DOHH2 (cell line): ENCODE results near the gene FILIP1L.

Experiments
- H3F3A ChIP-seq: fragments of 200-600 bp; sonication (generic), shearing (Covaris generic); 2 replicates; pipeline ENCODE4 v1.6.0; 2016; ENCODE audit warnings: antibody characterized with exemption, mild to moderate bottlenecking; ENCODE audit not compliant: control insufficient read depth, insufficient read depth
- H3K27ac ChIP-seq: fragments of 200-600 bp; sonication (generic); 2 replicates; pipeline ENCODE4 v1.5.1; 2014; ENCODE audit warnings: low read depth, mild to moderate bottlenecking, low read length, moderate library complexity
- H3K27me3 ChIP-seq: fragments of 200-600 bp; sonication (generic); 2 replicates; pipeline ENCODE4 v1.6.1; 2014; ENCODE audit warnings: mild to moderate bottlenecking, low read length, mixed read lengths; ENCODE audit not compliant: control insufficient read depth
- H3K36me3 ChIP-seq: fragments of 200-600 bp; sonication (generic); 2 replicates; pipeline ENCODE4 v1.6.1; 2014; ENCODE audit warnings: mild to moderate bottlenecking, low read length, moderate library complexity, mixed read lengths; ENCODE audit not compliant: control insufficient read depth
- H3K4me1 ChIP-seq: fragments of 200-600 bp; sonication (generic); 2 replicates; pipeline ENCODE4 v1.6.1; 2014; ENCODE audit warnings: mild to moderate bottlenecking, low read length, mixed read lengths; ENCODE audit not compliant: control insufficient read depth
- H3K4me2 ChIP-seq: fragments of 200-600 bp; sonication (generic); 2 replicates; pipeline ENCODE4 v1.6.0; 2014; ENCODE audit warnings: mild to moderate bottlenecking, low read length, moderate library complexity
- H3K4me3 ChIP-seq: fragments of 200-600 bp; sonication (generic); 2 replicates; pipeline ENCODE4 v1.5.1; 2014; ENCODE audit warnings: mild to moderate bottlenecking, low read length, mixed read lengths
- H3K79me2 ChIP-seq: fragments of 200-600 bp; sonication (generic); 2 replicates; pipeline ENCODE4 v1.6.1; 2014; ENCODE audit warnings: mild to moderate bottlenecking, low read length, mixed read lengths; ENCODE audit not compliant: control insufficient read depth
- H3K9me2 ChIP-seq: fragments of 200-600 bp; sonication (generic); replicated peaks from 2 replicates; pipeline ENCODE4 v1.6.1; 2014; ENCODE audit warnings: mild to moderate bottlenecking, low read length, mixed read lengths; ENCODE audit not compliant: control insufficient read depth
- H3K9me3 ChIP-seq: fragments of 200-600 bp; sonication (generic); 2 replicates; pipeline ENCODE4 v1.6.1; 2014; ENCODE audit warnings: antibody characterized with exemption, low read length, mixed read lengths; ENCODE audit not compliant: control insufficient read depth, insufficient read depth
- H4K20me1 ChIP-seq: fragments of 200-600 bp; sonication (generic); 2 replicates; pipeline ENCODE4 v1.6.0; 2014; ENCODE audit warnings: low read depth, mild to moderate bottlenecking, antibody characterized with exemption, low read length, moderate library complexity; ENCODE audit not compliant: control insufficient read depth, insufficient read depth
- EZH2phosphoT487 ChIP-seq: fragments of 200-600 bp; sonication (generic); IDR thresholded peaks from 2 replicates; pipeline ENCODE4 v1.6.1; 2017; ENCODE audit warnings: borderline replicate concordance, mild to moderate bottlenecking, antibody characterized with exemption, low read length, moderate library complexity, mixed read lengths
- TF ChIP-seq, protein P1 (sequence below): fragments of 200-600 bp; sonication (generic); IDR thresholded peaks from one replicate; pipeline ENCODE4 v1.5.1; 2014; ENCODE audit warnings: antibody characterized with exemption, mild to moderate bottlenecking, low read depth, low read length; ENCODE audit not compliant: poor library complexity, severe bottlenecking

The FILIP1L gene

GRCh38 chr3:100140976-100141375, 26.7 kb upstream of the FILIP1L start:
- Histone ChIP-seq H3K4me2 (no peak overlapping the region), H3K27ac (no peak overlapping the region), H3F3A (no peaks in the 10 kb centered on the region), H3K4me3 (no peak overlapping the region), H3K79me2 (no peaks in the 10 kb centered on the region), H3K9me2 (no peaks in the 10 kb centered on the region), H3K27me3 (no peaks in the 10 kb centered on the region), H3K9me3 (0 out of 2 replicates have a peak, but pooled peaks cover 3% of the 10 kb centered on the region), H3K36me3 (no peaks in the 10 kb centered on the region; the same call in 1 of the 2 replicates), H3K4me1 (no peaks in the 10 kb centered on the region), H4K20me1 (no peaks in the 10 kb centered on the region)
- TF ChIP-seq, protein P1, sequence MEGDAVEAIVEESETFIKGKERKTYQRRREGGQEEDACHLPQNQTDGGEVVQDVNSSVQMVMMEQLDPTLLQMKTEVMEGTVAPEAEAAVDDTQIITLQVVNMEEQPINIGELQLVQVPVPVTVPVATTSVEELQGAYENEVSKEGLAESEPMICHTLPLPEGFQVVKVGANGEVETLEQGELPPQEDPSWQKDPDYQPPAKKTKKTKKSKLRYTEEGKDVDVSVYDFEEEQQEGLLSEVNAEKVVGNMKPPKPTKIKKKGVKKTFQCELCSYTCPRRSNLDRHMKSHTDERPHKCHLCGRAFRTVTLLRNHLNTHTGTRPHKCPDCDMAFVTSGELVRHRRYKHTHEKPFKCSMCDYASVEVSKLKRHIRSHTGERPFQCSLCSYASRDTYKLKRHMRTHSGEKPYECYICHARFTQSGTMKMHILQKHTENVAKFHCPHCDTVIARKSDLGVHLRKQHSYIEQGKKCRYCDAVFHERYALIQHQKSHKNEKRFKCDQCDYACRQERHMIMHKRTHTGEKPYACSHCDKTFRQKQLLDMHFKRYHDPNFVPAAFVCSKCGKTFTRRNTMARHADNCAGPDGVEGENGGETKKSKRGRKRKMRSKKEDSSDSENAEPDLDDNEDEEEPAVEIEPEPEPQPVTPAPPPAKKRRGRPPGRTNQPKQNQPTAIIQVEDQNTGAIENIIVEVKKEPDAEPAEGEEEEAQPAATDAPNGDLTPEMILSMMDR: no peak
- no peak for TF ChIP-seq EZH2phosphoT487

DNA sequence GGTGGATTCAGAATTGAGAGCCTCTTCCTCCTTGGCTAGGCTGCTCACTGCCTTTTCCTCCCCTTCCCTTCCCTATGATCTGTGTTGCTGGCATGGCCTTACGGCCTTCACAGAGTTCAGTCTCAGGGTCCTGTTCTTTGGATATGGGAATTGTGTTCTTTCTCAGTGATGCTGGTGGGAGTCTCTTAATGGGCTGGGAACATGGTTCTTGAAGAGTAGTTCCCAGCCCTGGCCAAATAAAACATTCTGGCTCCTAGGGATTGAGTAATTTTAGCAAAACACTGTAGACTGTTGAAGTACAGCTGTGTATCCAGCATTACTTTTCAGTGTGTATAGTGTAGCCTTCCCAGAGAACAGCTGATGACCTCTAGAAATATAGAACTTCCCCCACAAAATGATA, 22.6 kb upstream of the FILIP1L start:
- H3K4me3 ChIP-seq: no peak overlapping the region
- no peaks in the 10 kb centered on the region for H3K27me3 ChIP-seq
- TF ChIP-seq, protein P1: no peak
- no peak for TF ChIP-seq EZH2phosphoT487
- no peaks in the 10 kb centered on the region for H3K9me3 ChIP-seq
- no peaks in the 10 kb centered on the region; the same call in 1 of the 2 replicates for H3K36me3 ChIP-seq
- no peak overlapping the region for H3K4me2 ChIP-seq
- H3K27ac ChIP-seq: no peak overlapping the region
- no peaks in the 10 kb centered on the region for H3F3A ChIP-seq
- H3K79me2 ChIP-seq: no peaks in the 10 kb centered on the region
- no peaks in the 10 kb centered on the region for H3K4me1 ChIP-seq
- no peaks in the 10 kb centered on the region for H3K9me2 ChIP-seq
- no peaks in the 10 kb centered on the region for H4K20me1 ChIP-seq

DNA sequence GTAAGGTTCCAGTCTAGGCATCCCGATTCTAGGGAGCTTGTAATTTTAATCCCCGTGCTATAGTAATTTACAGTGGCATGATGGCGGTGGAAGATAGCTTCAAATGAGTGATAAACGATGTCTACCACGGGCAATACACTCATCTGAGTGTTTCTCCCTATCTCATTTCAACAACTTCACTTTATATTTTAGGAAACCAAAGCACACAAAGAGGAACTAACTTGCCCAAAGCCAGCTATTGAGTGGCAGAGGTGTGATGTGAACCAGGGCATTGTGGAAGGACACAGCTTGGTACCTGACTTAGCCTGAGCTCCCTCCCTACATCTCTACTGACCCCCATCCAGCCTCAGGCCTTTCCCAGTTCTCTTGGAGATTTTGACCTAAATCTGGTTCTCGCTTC, 16.9 kb upstream of the FILIP1L start:
- Histone ChIP-seq H3K4me3 (no peak overlapping the region), H3K27me3 (no peaks in the 10 kb centered on the region), H4K20me1 (no peaks in the 10 kb centered on the region), H3K36me3 (no peaks in the 10 kb centered on the region), H3F3A (no peaks in the 10 kb centered on the region), H3K4me1 (no peaks in the 10 kb centered on the region), H3K79me2 (no peaks in the 10 kb centered on the region), H3K4me2 (no peak overlapping the region), H3K9me3 (no peaks in the 10 kb centered on the region), H3K9me2 (no peaks in the 10 kb centered on the region), H3K27ac (no peak overlapping the region)
- TF ChIP-seq EZH2phosphoT487: no peak

DNA sequence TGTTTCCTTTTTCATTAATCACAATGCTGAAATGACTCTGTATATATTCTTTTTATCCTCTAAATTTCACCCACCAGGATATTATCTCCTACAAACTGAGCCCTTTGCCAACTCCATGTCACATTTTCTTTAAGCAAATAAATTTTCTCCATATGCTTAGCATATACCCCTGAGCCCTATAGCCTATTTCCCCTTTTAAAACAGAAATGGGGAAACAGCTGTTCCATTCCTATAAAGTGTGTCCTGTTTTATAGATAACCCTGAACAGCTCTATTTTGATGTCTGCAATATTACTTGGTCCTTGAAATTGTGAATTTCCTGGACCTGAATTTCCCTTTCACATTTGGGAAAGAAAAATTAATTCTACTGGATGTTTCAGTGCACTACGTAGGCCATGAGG, 15.6 kb upstream of the FILIP1L start:
- no peaks in the 10 kb centered on the region for H3K79me2 ChIP-seq
- no peaks in the 10 kb centered on the region for H3K27me3 ChIP-seq
- H3K27ac ChIP-seq: no peak overlapping the region
- no peaks in the 10 kb centered on the region for H3K36me3 ChIP-seq
- TF ChIP-seq EZH2phosphoT487: no peak
- TF ChIP-seq, protein P1: no peak
- H3K4me2 ChIP-seq: no peak overlapping the region
- H3K4me3 ChIP-seq: no peak overlapping the region
- no peaks in the 10 kb centered on the region for H3K9me2 ChIP-seq
- no peaks in the 10 kb centered on the region for H3K4me1 ChIP-seq
- H3F3A ChIP-seq: no peaks in the 10 kb centered on the region
- H3K9me3 ChIP-seq: no peaks in the 10 kb centered on the region
- no peaks in the 10 kb centered on the region for H4K20me1 ChIP-seq
